SH-SY5Y (cell line): ENCODE data around the gene AP2B1.

Experiments
- GATA2 ChIP-seq: IDR thresholded peaks from 2 replicates; pipeline ENCODE4 v1.6.1; 2011; ENCODE audit warnings: mild to moderate bottlenecking, low read depth, low read length
- GATA3 ChIP-seq: IDR thresholded peaks from 2 replicates; pipeline ENCODE4 v1.6.1; 2011; ENCODE audit warnings: low read depth, mild to moderate bottlenecking, low read length, moderate library complexity

DNA sequence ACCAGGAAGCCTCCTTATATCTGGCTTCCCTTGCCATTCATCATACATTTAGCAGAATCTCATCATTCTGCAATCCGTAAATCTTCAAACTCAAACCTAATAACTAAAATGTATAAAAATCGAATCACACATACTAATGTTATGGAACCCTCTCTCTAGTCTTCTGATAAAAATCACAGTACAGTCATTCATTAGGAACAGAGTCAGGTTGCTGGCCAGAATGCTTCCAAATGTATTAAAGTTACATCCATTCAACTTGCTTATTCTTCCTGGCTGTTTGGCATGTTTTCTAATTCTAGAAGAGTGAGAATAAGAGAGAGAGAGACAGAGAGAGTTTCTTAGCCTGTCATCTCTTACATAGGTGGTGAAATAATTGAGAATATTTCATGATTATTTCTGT is 127.9 kb downstream of the AP2B1 start:
- no peak for TF ChIP-seq GATA2
- 0 out of 2 replicates have a peak, but pooled peaks have one; percentile 23 for TF ChIP-seq GATA3
